GM23338 (cell line): ENCODE measurements around the gene TREML2.

Experiments
- EZH2 ChIP-seq: fragments of 200-600 bp; sonication (generic); IDR thresholded peaks from one replicate; pipeline ENCODE4 v1.8.0; 2017; ENCODE audit warnings: antibody characterized with exemption, mild to moderate bottlenecking, low read depth; ENCODE audit not compliant: unreplicated experiment
- EZH2phosphoT487 ChIP-seq: fragments of 200-600 bp; sonication (generic); IDR thresholded peaks from one replicate; pipeline ENCODE4 v1.8.1; 2018; ENCODE audit warnings: antibody characterized with exemption; ENCODE audit not compliant: unreplicated experiment
- JUNB ChIP-seq: IDR thresholded peaks from one replicate; pipeline ENCODE4 v1.6.1; 2016; ENCODE audit warnings: antibody characterized with exemption; ENCODE audit not compliant: unreplicated experiment
- POLR2AphosphoS5 ChIP-seq: IDR thresholded peaks from 2 replicates; pipeline ENCODE4 v1.6.1; 2016; ENCODE audit warnings: antibody characterized with exemption, low read depth
- ZNF114 ChIP-seq: fragments of 250-450 bp; sonication (Bioruptor Pico); IDR thresholded peaks from 2 replicates; pipeline ENCODE4 v1.5.0; 2020; ENCODE audit warnings: mild to moderate bottlenecking, moderate library complexity
- ZNF331 ChIP-seq: fragments of 250-450 bp; sonication (Bioruptor Pico); IDR thresholded peaks from 2 replicates; pipeline ENCODE4 v1.5.0; 2020; ENCODE audit warnings: low read depth, mild to moderate bottlenecking, moderate library complexity
- TF ChIP-seq, protein P1 (sequence below), 2 experiments: fragments of 200-600 bp in 1 of 2; sonication (generic) in 1 of 2; conservative IDR thresholded peaks; 2 replicates each; pipeline versions ENCODE4 v1.5.1 to v1.6.1; 2016 to 2017; ENCODE audit warnings: antibody characterized with exemption in 2 of 2, low read depth in 2 of 2, mild to moderate bottlenecking in 2 of 2, moderate library complexity in 1 of 2
- TF ChIP-seq, protein P2 (sequence below): IDR thresholded peaks from one replicate; pipeline ENCODE4 v1.6.1; 2018; ENCODE audit warnings: antibody characterized with exemption; ENCODE audit not compliant: unreplicated experiment

- TF ChIP-seq, protein P1, sequence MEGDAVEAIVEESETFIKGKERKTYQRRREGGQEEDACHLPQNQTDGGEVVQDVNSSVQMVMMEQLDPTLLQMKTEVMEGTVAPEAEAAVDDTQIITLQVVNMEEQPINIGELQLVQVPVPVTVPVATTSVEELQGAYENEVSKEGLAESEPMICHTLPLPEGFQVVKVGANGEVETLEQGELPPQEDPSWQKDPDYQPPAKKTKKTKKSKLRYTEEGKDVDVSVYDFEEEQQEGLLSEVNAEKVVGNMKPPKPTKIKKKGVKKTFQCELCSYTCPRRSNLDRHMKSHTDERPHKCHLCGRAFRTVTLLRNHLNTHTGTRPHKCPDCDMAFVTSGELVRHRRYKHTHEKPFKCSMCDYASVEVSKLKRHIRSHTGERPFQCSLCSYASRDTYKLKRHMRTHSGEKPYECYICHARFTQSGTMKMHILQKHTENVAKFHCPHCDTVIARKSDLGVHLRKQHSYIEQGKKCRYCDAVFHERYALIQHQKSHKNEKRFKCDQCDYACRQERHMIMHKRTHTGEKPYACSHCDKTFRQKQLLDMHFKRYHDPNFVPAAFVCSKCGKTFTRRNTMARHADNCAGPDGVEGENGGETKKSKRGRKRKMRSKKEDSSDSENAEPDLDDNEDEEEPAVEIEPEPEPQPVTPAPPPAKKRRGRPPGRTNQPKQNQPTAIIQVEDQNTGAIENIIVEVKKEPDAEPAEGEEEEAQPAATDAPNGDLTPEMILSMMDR (conservative IDR thresholded peaks at IDR 0.05; ENCODE audit: low read depth in 2 of 2), result no peak
- TF ChIP-seq EZH2 (no peak), ZNF114 (CRISPR knock-in tag) (no peak), POLR2AphosphoS5 (no peak), JUNB (no peak), ZNF331 (CRISPR knock-in tag) (no peak), EZH2phosphoT487 (no peak)
- TF ChIP-seq, protein P2, sequence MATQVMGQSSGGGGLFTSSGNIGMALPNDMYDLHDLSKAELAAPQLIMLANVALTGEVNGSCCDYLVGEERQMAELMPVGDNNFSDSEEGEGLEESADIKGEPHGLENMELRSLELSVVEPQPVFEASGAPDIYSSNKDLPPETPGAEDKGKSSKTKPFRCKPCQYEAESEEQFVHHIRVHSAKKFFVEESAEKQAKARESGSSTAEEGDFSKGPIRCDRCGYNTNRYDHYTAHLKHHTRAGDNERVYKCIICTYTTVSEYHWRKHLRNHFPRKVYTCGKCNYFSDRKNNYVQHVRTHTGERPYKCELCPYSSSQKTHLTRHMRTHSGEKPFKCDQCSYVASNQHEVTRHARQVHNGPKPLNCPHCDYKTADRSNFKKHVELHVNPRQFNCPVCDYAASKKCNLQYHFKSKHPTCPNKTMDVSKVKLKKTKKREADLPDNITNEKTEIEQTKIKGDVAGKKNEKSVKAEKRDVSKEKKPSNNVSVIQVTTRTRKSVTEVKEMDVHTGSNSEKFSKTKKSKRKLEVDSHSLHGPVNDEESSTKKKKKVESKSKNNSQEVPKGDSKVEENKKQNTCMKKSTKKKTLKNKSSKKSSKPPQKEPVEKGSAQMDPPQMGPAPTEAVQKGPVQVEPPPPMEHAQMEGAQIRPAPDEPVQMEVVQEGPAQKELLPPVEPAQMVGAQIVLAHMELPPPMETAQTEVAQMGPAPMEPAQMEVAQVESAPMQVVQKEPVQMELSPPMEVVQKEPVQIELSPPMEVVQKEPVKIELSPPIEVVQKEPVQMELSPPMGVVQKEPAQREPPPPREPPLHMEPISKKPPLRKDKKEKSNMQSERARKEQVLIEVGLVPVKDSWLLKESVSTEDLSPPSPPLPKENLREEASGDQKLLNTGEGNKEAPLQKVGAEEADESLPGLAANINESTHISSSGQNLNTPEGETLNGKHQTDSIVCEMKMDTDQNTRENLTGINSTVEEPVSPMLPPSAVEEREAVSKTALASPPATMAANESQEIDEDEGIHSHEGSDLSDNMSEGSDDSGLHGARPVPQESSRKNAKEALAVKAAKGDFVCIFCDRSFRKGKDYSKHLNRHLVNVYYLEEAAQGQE, result no peak
Observed at GRCh38 chr6:41214559-41215238, 13.8 kb upstream of the TREML2 start.
